Amniotic epithelial cell (primary cell): Measurements from ENCODE around the gene CHEK2.
"Not testable (repeated sequence)": the region's sequence is repeated elsewhere in the genome, so short reads cannot be mapped to it uniquely, and the experiment has no call there.

Source experiments
- DNase-seq: peaks from one replicate; pipeline ENCODE4 v3.0.0-alpha.2; 2010; ENCODE audit warnings: low read depth

CHEK2 gene

DNA sequence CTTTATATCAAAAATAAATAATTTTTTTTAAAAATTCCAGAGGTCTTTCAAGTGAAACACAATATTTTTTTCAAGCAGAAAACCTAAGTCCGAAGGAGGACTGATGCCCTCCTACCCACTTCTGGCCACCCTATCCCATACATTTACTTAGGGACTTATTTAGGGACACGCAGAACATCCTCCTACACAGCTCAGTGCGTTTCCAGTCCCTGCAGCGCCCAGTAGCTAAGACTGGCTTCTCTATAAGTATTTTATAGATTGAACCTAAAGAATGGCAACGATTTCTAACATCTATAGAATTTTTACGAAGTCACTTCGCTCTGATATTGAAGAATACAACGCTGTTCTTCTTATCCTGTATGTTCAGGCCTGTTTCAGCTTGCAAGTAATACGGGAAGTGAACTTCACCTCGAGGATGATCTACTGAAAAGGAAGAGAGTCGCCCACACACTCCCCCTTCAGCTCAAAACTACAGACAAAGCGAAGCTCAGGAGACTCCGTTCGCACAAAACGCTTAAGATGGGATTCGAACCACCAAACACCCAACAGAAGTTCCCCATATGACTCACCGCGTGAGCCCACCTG, 328 bp downstream of the CHEK2 start:
- DNase-seq, result no peak

DNA sequence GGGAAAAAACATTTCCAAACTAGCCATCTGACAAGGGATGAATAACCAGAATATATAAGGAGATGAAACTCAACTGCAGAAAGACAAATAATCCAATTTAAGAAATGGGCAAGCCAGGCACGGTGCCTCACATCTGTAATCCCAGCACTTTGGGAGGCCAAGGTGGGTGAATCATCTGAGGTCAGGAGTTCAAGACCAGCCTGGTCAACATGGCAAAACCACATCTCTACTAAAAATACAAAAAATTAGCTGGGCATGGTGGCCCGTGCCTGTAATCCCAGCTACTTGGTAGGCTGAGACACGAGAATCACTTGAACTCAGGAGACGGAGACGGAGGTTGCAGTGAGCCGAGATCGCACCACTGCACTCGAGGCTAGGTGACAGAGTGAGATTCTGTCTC, 2.7 kb downstream of the CHEK2 start:
- not testable (repeated sequence) for DNase-seq

DNA sequence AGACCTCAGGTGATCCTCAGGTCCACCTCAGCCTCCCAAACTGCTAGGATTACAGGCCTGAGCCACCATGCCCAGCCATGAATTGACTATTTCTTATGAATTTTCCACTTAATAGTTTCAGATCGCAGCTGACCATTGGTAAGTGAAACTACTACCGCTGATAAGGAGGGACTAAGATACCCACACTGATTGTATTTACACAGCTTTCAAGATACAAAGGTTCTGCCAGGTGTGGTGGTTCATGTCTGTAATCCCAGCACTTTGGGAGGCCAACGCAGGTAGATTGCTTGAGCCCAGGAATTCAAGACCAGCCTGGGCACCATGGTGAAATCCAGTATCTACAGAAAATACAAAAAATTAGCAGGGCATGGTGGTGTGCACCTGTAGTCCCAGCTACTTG, 3.9 kb downstream of the CHEK2 start:
- no peak for DNase-seq

DNA sequence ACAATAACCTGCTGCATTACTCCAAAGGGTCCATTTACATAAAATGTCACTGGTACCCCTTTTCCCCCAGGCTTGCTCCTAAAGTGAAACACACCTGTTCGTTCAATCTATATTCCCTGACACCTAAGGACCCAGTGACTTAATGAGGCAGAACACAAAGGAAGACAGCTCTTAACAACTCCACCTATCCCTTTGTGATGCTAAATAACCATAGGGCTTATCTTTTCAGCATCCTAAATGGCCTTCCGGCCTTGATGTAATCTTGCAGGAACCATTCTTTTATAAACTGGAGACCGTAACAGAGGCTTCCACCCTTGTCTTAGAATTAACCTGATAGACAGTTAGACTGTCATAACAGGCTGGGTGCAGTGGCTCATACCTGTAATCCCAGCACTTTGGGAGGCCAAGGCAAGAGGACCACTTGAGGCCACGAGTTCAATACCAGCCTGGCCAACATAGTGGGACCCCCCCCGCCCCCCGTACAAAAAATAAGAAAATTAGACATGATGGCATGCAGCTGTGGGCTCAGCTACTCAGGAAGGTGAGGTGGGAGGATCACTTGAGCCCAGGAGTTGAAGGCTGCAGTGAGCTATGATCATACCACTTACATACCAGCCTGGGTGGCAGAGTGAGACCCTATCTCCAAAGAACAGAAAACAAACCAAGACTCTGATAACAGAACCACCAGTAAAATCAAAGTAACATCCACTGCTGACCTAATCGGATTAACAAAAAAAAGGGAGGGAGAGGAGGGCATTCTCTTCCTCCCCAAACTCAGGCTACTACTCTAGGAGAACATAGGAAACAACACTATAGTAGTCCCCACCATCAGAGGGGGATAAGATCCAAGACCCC, 5.1 kb downstream of the CHEK2 start:
- DNase-seq, result no peak

DNA sequence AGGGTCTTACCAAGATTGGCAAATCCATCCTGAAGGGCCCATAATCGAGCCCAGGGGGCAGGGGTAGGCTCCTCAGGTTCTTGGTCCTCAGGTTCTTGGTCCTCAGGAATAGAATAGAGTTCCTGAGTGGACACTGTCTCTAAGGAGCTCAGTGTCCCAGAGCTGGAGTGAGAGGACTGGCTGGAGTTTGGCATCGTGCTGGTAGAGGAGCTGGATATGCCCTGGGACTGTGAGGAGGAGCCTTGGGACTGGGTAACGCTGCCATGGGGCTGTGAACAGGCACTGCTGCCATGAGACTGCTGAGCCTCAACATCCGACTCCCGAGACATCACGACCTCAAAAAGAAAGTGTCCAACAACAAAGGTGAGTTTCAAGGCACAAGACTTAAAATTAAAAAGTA, 7.2 kb downstream of the CHEK2 start:
- DNase-seq, result no peak

DNA sequence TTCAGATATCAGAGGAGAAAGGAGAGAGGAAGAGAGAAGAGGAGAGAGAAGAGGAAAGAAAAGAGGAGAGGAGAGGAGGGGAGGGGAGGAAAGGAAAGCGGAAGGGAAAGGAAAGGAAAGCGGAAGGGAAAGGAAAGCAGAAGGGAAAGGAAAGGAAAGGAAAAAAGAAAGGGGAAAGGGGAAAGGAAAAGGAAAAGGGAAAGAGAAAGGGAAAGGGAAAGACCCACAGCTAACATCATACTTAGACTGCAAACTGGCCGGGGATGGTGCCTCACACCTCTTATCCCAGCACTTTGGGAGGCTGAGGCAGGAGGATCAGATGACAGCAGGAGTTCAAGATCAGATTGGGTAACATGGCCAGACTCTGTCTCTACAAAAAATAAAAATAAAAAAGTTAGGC, 11.4 kb downstream of the CHEK2 start:
- no peak for DNase-seq

DNA sequence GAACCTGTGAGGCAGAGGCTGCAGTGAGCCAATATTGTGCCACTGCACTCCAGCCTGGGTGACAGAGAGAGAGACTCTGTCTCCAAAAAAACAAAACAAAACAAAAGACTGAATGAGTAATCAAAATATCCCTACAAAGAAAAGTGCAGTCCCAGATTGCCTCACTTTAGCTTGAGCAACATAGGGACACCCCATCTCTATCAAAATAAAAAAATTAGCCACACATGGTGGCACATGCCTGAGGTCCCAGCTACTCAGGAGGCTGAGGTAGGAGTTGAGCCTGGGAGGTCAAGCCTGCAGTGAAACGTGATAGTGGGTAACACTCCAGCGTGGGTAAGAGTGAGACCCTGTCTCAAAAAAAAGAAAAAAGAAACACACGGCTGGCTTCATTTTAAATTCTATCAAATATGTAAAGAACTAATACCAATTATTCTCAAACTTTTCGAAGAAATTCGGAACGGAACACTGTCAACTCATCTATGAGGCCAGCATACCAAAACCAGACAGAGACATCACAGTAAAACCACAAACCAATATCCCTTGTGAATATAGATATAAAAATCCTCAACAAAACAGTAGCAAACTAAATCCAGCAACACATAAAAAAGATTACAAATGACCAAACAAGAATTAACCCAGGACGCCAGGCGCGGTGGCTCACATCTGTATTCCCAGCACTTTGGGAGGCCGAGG, 12.9 kb downstream of the CHEK2 start:
- peak; percentile 36 for DNase-seq

DNA sequence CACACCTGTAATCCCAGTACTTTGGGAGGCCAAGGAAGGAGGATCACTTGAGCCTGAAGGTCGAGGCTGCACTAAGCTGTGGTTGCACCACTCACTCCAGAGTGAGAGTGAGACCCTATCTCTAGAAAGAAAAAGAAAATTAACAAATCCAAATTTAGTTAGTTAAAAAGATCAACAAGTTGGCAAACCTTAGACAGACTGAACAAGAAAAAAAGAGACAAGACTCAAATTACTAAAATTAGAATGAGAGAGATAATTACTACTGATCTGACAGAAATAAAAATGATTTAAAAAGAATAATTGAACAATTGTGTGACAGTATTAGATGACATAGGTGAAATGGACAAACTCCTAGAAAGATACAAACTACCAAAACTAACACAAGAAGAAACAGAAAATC, 13.6 kb downstream of the CHEK2 start:
- DNase-seq, result no peak

DNA sequence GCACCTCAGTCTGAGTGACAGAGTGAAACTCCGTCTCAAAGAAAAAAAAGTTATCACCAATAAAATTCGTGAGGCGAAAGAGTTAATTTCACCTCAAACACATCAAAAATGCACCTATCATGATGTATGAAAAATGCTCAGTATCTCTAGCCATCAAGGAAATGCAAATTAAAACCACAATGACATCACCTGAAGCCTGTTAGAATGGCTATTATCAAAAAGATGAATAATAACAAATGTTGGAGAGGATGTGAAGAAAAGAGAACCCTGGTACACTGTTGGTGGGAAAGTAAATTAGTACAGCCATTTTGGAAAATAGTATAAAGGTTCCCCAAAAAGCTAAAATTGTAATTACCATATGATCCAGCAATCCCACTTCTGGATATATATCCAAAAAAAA, 23.6 kb downstream of the CHEK2 start:
- DNase-seq, result no peak

DNA sequence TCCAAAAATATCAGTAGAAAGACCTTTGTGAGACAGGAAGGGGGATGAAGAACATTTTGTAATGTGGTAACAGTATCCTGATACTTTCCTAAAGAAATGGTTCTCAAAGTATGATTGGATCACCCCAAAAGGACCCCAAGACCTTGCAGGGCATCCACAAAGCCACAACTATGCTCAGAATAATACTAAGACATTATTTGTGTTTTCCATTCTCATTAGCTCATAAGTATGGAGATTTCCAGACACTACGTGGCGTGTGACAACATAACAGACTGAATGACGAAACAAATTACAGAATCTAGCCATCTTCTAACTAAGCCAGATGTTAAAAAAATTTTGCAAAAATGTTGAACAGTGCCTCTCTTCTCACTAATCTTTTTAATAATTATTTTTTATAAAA, 24.9 kb downstream of the CHEK2 start:
- peak; percentile 51 for DNase-seq

DNA sequence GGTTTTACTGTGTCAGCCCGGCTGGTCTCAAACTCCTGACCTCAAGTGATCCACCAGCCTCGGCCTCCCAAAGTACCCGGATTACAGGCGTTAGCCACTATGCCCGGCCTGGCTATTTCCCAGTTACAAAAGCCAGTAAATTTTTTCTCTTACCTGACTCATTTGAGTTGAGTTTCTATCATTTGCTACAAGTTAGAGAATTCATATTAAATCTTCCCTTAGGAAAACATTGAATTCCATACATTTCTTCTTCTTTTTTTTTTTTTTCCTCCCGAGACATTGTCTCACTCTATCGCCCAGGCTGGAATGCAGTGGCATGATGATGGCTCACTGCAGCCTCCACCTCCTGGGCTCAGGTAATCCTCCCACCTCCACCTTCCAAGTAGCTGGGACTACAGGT, 26.0 kb downstream of the CHEK2 start:
- no peak for DNase-seq

DNA sequence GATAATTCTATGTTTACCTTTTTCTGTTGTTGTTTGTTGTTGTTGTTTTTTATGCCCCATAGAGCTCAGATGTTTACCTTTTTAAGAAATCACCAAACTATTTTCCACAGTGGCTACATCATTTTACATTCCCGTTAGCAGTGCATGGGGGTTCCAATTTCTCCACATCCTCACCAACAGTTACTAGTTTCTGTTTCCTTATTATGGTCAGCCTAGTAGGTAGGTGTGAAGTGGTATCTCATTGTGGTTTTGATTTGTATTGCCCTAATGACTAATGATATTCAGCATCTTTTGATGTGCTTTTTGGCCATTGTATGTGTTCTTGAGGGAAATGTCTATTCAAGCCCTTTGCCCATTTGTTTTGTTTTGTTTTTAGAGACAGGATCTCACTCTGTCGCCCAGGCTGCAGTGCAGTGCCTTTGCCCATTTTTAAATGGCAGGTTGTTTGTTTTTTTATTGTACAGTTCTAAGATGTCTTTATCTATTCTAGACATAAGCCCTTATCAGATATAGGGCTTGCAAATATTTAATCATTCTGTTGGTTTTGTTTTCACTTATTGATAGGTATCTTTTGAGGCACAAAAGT, 27.5 kb downstream of the CHEK2 start:
- DNase-seq, result peak; percentile 33

DNA sequence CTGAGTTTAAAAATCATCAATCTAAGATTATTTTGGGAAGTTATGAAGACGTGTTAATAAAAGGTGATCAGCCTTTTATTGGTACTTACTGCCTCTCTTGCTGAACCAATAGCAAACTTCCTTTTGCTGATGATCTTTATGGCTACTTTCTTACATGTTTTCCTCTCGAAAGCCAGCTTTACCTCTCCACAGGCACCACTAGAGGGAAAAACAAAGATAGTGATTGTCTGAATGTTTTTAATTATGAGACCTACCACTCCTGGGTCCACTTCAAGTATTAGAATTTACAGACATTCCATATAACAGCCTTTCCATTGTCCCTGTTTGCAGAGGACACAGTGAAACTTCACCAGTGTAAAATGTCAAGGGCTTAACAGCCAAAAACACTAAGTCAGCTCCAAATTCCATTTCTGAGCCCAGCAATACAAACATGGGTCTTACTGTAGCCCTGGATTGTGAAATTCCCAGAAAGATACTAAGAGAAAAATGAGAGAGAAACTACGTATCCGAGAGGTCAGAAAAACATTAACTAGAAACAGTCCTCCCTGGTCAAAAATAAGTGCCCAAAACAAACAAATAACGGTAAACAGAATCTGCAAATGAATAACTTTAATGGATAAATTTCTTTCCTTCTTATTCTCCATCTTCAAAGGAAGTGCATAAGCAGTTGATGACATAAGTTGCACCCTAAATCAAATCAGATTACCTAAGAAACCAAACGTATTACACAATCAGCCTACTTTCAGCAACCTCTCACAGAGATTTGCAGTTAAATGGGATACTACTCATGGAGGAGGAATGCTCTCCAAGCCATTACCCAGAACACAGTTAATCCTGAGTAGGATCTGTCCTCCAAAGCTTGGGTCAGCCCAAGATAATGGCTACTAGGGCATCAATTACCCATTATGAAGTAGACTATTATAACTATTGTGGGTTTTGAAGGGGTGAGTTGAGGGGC, 29.5 kb downstream of the CHEK2 start:
- DNase-seq, result peak; percentile 99

DNA sequence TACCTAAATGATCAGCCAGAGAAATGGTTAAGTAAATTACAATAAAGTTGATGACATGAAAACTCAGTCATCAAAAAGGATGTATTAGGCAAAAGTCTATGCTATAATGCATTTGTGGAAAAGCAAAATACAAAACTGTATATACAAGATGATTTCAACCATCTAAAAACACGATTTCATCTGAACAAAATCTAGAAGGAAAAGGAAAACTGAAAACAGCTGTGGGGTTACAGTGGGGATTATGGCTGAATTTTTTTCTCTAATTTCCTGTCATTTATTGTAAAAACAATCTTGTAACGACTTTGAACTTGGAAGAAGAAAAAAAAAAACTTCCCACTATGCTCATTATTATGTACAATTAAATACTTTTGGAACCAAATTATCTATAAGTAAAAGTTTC, 30.3 kb downstream of the CHEK2 start:
- no peak for DNase-seq

DNA sequence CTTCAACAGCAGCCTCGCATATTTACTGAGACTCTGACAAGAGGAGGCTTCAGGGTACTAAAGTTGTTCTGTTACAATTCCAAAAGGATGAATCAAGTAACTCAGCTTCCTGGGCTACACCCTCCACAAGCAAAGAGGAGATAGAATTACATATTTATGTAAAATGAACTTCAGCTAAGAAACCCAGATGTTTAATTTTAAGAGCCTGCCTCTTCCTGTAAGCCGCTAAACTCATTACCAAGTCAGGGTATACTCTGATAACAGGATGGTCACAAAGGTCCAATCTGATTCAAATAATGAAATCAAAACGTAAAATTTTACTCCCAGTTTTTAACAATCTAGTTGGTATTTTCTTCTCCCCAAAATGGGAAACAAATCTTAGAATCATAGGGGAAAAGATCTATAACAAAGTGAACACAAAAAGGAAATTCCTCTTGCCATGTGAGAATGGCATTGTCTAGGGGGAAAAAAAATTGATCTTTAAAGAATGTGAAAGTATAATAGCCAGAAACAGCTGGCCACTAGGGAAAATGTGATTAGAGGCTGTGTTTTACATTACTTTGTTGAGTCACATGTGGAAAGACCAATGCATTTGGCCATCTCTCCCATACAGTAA, 30.9 kb downstream of the CHEK2 start:
- peak; percentile 85 for DNase-seq

DNA sequence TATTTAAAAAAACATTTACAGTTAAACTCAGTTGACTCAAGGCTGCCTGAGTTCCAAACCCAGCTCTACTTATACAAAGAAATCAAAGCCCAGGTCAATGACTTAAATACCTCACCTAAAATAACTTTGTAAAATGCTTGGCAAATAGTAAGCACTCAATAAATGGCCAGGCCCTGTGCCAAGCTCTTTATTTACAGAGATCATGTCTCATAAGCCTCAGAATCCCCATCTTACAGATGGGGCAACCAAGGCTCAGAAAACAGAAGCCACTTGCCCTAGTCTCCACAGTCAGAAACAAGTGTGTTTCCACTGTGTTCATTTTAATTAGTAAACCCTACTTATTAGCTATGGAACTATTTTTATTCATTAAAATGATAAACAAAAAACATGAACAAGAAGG, 31.5 kb downstream of the CHEK2 start:
- DNase-seq, result no peak

DNA sequence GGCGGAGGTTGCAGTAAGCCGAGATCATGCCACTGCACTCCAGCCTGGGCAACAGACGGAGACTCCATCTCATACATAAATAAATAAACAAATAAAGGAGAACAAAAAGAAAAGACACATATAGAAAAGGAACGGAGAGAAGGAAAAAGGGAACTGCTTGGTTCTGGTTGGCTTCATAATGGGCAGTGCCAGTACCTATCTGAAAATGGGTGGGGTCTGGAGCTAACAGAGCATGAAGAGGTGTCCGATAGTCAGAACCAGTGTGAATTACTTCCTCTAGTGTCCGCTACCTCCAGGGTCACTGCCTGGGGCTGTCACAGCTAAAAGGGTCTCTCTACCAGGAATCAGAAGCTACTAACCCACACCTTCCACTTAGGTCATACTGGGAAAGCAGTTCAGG, 34.8 kb downstream of the CHEK2 start:
- no peak for DNase-seq

DNA sequence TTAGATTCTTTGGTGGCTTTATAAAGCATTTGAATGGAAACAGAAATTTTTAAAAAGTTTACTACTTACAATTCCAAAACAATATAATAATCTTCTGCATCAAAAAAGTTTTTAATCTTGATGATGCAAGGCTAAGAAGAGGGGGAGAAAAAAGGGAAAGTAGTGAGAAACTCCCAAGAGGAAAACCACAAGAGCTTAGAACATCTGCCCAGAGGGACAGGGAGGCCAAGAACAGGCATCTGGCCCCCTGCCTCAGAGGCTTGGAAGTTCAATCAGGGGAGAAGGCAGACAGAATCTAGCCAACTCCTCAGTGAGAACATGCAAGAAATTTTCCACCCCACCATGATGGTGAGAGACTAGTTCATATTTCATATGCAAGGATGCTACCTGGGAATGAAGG, 38.2 kb downstream of the CHEK2 start:
- peak; percentile 79 for DNase-seq

DNA sequence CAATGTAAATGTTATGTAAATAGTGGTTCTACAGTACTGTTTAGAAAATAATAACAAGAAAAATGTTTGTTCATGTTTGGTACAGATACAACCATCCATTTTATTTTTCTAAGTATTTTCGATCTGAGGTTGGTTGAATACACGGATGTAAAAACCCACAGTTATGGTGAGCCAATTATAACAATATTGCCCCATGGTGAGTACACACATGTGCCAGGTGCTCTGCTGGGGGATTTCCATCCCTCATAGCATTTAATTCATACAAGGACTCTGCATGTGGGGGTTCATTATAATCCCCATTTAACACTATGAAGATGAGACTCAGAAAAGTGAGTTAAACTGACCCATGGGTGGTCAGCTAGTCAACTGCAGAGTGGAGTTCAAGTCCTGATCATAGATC, 38.7 kb downstream of the CHEK2 start:
- DNase-seq, result no peak

DNA sequence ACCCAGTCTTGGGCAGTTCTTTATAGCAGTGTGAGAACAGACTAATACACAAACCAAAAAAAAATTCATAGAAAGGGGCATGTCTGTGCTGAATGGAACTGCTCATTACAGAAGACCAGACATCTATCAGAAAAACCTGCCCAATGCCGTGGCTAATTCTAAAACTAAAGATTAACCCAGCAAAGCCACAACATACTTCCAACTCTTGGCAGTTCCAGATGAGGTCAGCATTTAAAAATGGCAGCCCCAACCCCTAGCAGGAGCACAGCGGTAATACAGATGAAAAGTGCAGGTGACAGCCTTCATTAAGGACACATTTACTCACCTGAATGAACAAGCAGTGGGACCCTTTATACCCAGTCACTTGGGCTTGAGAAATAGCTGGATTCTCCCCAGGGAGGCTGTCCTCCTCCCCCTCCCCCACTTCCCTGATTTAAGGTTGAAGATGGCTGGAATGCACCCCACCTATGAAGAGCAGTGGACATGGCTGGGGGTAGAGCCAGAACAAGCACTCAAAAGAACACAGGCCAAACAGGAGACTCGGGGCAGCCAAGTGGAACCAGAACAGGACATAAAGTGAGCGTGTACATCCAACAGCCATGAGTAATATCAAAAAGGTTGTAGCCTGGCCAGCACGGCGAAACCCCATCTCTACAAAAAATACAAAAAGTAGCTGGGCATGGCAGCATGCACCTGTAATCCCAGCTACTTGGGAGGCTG, 48.4 kb downstream of the CHEK2 start:
- not testable (repeated sequence) for DNase-seq

DNA sequence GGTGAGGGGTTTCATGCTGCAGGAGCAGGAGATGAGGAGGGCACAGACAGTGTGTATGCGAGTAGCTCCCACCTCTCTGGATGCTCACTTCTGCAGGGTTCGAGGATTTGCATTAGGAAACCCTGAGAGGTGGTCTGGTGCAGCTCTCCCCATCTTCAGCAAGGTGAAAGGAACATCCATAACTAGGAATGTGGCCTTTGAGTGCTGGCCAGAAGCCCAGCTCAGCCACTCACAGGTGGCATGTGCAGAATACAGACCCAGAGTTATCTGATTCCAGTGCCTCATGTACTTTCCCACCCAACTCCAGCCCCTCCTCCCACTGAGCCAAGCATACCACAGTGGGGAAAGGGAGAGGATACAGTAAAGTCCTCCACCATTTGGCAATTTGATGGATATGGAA, 51.8 kb downstream of the CHEK2 start:
- not testable (repeated sequence) for DNase-seq
